CD1c-positive myeloid dendritic cell (primary cell): Measurements from ENCODE around the gene TBC1D2B.
"Not testable (repeated sequence)": the region's sequence is repeated elsewhere in the genome, so short reads cannot be mapped to it uniquely, and the experiment has no call there.

ENCODE experiments used
- DNase-seq: peaks from one replicate; pipeline ENCODE4 v3.0.0-alpha.2; 2016; ENCODE audit errors: extremely low spot score

The TBC1D2B gene

DNA sequence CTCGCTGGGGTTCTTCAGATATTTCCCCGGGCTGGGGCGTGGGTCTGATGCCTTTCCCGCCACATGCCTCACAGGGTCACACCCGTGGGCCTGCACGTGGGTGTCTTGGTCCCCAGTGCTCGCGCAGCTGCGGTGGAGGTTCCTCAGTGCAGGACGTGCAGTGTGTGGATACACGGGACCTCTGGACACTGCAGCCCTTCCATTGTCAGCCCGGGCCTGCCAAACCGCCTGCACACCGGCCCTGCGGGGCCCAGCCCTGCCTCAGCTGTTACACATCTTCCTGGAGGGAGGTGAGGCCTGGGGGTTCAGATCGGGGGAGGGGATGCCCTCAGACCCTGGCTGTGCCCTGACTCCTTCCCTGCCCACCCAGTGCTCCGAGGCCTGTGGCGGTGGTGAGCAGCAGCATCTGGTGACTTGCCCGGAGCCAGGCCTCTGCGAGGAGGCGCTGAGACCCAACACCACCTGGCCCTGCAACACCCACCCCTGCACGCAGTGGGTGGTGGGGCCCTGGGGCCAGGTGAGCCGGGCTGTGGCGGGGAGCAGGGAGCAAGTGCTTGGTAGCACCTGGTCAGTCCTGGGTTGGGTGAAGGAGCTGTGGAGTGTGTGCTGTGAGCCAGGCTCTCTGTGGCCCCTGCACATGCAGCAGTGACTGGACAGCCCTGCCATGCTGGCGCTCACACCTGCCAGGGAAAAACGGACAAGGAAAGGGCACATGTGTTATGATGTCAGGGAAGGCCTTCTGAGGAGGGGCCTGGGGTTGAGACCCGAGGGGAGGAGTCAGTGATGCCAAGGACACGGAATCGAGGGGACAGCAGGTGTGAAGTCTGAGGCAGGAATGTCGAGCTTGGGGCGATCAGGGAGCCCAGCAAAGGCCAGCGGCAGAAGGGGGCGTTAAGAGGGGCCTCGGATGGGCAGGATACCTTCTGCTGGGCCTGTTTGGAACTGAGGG, 88.9 kb downstream of the TBC1D2B start:
- no peak for DNase-seq

GRCh38 chr15:77987765-77988136, 89.8 kb downstream of the TBC1D2B start:
- DNase-seq: not testable (repeated sequence)

- no peak for DNase-seq
Observed at GRCh38 chr15:77986891-77987764, 90.4 kb downstream of the TBC1D2B start.

GRCh38 chr15:77985931-77986480, 91.5 kb downstream of the TBC1D2B start:
- no peak for DNase-seq

DNA sequence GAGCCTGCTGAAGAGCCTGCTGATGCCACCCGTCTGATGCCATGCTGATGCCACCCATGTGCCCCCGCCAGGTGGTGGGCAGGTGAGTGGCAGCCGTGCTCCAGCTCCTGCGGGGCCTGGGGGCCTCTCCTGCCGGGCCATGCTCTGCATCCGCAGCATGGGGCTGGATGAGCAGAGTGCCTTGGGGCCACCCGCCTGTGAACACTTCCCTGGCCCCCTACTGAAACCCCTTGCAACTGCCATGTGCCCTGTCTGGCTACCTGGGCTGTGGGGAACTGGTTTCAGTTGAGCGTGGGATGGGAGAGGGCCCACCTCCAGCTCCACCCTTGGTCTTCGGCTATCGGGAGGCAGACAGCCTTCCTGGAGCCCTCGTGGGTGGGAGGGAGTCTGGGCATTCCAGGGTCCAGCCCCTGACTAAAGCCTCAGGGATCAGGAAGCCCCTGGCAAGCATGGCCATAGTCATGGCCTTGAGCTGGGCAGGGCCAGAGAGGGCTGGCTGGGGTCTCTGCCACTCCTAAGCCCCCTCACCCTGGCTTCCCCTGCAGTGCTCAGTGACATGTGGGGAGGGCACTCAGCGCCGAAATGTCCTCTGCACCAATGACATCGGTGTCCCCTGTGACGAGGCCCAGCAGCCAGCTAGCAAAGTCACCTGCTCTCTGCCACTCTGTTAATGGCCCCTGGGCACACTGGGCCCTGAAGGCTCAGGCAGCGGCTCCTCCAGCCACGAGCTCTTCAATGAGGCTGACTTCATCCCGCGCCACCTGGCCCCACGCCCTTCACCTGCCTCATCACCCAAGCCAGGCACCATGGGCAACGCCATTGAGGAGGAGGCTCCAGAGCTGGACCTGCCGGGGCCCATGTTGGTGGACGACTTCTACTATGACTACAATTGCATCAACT, 92.2 kb downstream of the TBC1D2B start:
- DNase-seq: no peak

GRCh38 chr15:77984446-77984861, 93.1 kb downstream of the TBC1D2B start:
- no peak for DNase-seq

DNA sequence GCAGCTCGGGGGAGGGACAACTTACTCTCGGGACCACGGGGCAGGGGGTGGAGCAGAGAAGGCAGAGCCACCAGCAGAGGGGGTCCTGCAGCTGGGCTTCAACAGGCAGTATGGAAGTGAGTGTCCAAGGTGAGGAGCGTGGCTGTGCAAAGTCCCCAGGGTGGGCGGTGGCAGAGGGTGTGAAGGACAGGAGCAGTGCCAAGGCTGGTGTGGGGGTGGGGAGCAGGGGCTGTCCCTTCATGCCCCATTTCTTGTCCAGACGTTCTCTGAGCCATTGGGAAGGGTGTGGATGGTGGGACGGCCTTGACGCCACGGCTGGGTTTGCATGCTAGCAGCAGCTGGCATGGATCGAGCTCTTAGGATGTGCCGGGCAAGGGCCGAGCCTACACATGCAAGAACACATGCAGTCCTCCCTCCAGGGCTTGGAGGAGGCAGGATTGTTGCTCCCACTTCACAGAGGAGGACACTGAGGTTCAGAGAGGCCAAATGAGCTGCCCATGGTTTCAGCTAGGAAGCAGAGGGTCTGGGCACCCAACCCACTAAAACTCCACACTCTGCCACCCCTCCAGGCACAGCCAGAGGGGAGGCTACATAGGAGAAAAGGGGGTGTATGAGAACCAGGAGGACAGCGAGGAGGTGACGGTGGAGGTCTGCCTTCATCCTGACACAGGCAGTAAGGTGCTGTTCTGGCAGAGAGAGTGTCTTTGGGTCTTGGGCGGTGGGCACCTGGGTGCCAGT, 93.6 kb downstream of the TBC1D2B start:
- no peak for DNase-seq

- no peak for DNase-seq
Observed at GRCh38 chr15:77983091-77983707, 94.3 kb downstream of the TBC1D2B start.

DNA sequence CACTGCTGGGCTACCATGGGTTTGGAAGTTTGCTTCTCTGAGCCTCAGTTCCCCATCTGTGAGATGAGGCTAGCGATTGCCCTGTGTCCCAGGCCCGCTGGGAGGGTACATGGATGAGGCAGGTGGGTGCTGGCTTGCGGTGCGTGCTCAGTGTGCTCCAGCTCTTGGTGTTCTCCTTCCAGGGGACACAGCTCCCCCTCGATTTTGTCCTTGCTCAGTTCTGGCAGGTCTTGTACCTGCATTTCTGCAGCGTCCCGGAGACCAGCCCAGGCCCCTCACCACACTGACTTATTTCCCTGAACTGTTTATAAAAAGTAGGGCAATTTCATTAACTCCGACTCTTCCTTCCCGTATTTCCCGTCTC, 95.4 kb downstream of the TBC1D2B start:
- no peak for DNase-seq

GRCh38 chr15:77981281-77982126, 96.0 kb downstream of the TBC1D2B start:
- DNase-seq: no peak

DNA sequence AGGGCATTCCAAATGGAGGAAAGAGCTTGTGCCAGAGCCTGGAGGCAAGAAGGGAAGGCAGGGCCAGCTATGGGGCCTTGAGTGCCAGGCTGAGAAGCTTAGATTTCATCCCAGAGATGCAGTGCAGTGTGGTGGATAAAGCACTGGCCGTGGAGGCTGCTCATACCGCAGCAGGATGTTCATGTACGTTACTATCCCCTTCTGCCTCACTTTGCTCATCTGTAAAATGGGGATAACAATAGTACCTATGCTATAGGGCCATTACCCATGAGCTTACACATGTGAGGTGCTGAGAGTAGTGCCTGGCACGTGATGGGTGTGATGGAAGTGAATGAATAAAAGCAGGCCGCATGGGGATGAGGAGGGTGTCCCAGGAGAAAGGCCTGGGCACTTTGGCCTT, 96.8 kb downstream of the TBC1D2B start:
- not testable (repeated sequence) for DNase-seq

DNA sequence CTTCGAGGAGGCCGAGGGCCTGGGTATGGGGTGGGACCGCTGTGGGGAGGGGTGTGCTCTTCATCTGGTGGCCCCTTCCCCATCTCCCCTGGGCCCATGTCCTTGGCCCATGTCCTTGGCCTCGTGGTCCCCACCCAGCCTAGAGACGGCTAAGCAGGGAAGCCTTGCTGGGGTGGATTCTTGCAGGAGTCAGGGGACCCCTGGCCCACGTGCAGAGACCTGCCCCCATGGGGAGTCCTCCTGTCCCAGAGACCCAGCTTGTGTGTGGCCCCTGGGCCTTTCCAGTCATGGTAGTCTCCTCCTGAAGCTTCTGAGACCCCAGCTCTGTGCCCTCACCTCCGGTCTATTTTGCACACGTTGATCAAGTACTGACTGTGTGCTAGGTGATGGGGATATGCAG, 97.4 kb downstream of the TBC1D2B start:
- no peak for DNase-seq

DNA sequence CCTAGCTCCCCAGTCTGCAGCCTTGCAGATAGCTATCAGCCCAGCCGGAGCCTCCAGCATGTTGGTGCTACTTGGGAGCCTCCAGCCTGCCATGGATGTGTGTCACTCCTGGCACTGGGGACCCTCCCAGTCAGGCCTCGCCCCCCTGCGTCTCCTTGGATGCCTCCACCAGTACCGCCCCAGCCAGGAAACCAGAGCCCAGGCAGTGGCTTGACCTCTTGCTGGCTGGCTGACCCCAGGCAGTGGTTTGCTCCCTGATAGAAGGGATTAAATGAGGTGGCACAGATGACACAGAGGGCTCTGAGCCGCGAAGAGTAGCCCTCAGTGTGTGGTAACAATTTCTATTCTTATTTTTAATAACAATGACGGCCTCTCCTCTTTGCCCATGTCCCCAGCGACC, 98.4 kb downstream of the TBC1D2B start:
- not testable (repeated sequence) for DNase-seq

DNA sequence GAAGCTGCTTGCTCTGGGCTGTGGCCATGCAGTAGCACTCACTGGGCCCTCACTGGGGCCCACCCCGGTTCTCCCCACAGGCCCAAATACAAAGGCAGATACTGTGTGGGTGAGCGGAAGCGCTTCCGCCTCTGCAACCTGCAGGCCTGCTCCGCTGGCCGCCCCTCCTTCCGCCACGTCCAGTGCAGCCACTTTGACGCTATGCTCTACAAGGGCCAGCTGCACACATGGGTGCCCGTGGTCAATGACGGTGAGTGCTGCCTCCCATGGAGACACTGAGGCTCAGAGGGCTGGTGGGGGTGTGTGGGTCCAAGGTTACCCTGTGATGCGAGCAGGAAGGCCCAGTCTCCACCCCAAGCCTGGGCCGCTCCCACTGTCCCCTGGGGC, 98.8 kb downstream of the TBC1D2B start:
- not testable (repeated sequence) for DNase-seq

GRCh38 chr15:77977903-77978758, 99.4 kb downstream of the TBC1D2B start:
- DNase-seq: not testable (repeated sequence)

DNA sequence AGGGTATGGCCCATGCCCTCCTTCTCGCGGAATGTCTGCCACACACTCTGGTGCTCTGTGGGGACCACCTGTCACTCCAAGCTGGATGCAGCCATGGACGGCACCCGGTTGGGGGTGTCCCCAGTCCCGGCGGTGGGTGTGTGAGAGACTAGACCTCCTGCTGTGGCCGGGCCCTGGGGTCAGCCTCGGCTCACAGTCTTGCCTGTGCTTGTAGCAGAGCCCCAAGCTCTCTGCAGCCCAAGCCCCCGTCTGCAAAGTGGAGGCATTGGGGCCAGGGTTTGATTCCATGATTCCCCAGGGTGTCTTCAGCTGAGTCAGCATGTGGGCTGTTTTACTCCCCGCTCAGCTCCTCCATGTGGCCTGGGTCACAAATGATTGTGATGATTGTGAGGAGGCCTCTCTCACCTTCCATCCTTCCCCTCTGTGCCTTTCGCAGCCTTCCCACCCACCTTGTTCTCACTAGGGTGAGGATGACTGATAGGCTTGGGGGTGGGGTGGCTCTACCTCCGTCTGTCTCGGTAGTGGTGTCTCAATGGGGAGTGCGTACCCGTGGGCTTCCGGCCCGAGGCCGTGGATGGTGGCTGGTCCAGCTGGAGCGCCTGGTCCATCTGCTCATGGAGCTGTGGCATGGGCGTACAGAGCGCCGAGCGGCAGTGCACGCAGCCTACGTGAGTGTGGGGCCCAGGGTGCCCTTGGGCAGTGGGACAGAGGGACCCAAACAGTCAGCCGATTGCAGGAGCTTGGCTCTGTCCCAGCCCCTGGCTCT, 100.6 kb downstream of the TBC1D2B start:
- not testable (repeated sequence) for DNase-seq

GRCh38 chr15:77976095-77976450, 101.4 kb downstream of the TBC1D2B start:
- DNase-seq: not testable (repeated sequence)
